GM12875 (cell line): Measurements from ENCODE around the gene VAMP2.

Experiments
- H3K4me3 ChIP-seq: one replicate; pipeline ENCODE4 v1.5.1; 2011; ENCODE audit warnings: low read depth, low read length, control low read depth
- CTCF ChIP-seq: IDR thresholded peaks from 2 replicates; pipeline ENCODE4 v1.5.1; 2011; ENCODE audit warnings: low read depth, mild to moderate bottlenecking, control low read depth, inconsistent platforms, low read length, moderate library complexity, borderline replicate concordance; ENCODE audit not compliant: insufficient read depth

VAMP2 gene

DNA sequence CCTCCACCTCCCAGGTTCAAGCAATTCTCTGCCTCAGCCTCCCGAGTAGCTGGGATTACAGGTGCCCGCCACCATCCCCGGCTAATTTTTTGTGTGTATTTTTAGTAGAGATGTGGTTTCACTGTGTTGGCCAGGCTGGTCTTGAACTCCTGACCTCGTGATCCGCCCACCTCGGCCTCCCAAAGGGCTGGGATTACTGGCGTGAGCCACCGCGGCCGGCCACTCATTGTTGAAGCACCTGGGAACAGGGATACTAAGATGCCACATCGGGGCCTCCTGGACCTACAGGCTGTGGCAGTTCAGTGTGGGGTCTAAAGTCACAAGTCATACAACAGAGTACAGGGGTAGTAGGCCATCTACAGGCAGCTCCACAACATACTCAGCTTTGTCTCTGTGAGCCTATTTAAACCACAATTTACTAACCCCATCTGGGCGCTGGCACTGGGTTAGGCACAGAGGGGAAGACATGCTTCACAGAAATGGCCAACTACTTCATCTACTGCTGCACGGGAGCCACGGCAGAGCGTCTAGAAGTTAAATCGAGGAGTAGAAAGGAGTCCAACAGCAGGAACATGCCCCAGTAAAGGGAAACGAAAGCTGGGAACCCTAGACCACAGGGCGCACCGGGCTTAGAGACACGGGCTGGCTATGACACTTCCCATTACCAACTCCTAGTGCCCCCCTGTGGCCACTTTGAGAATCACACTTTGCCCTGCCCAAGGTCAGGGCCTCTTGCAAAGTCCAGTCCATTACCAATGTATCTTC lies 4.3 kb downstream of the VAMP2 start:
- H3K4me3 ChIP-seq: no peak overlapping the region

DNA sequence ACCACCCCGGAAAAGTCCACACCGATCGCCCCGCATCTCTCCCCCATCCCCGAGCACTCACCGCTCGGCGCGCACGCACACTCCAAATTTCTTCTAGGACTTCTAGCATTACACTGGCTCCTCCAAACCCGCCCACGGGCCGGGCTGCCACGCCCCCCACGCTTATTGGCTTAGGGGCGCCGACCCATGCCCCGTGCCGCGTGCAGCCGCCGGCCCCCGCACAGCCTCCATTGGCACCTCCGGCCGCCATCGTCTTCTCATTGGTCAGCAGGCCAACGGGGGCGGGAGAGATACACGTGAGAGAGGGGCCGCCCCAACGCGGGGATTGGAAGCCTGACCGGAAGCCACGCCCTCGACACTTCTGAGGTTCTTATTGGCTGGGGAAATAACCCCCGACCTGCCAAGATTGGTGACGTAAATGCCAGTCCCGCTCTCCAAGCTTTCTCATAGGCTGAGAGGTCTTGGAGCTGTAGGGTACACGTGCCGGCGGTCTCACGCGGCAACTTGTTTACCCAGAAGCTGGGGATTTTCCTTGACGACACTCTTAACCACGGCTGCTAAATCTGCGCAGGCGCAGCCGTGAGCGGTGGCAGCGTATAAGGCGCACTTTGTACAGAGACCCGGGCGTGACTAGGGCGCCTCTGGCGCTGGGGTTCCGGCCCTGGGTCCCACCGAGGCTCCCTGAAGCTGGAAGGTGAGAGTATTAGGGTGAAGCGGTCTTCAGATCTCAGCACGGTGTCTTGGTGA lies 6.3 kb downstream of the VAMP2 start:
- TF ChIP-seq CTCF: peak; percentile 24; the same call in 1 of the 2 replicates
- peak overlapping the region; percentile 68 for H3K4me3 ChIP-seq

More for the DNA sequence above, 4.3 kb downstream of the VAMP2 start:
- TF ChIP-seq CTCF: peak; percentile 85

DNA sequence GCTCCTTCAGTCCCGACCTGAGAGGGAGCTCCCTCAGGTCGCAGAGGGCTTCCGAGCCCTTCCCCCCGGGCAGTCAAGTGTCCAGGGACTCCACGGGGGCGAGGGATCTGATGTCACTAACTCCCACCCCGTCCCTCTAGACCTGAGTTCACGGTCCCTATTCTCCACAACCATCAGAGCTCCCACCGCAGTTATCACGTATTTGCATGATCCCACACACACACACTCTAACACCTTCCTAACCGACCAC lies 6.8 kb downstream of the VAMP2 start:
- peak overlapping the region; percentile 68 for H3K4me3 ChIP-seq
- TF ChIP-seq CTCF: no peak

GRCh38 chr17:8155231-8155995 lies 7.3 kb downstream of the VAMP2 start:
- no peak for TF ChIP-seq CTCF
- H3K4me3 ChIP-seq: peak overlapping the region; percentile 68

DNA sequence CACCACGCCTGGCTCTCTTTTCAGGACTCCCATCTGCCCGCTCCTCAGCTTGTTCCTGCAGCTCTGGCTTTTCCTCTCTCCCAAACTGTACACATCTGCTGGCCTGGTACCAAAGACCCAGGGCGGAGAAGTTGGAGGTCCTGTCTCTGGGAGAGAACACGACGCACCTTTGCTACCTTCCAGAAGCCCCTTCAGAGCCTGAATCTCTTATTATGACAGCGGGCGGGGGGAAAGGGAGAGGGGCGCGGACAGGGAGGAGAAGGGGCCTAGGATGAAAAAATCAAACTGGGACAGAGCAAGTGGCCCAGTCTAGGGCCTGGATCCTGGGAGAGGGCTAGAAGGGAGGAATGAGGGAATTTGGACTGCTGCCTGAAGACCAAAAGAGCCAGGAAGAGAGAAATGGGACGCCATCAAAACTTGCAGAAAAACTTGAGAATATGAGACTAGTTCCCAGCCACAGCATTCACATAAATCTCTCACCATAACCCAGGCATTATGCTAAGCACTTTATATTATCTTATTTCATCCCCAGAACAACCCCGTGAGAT lies 8.1 kb downstream of the VAMP2 start:
- H3K4me3 ChIP-seq: no peak overlapping the region
- no peak for TF ChIP-seq CTCF

- no peak overlapping the region for H3K4me3 ChIP-seq
- TF ChIP-seq CTCF: no peak
Measured at GRCh38 chr17:8153957-8154607, 8.7 kb downstream of the VAMP2 start.
